HCT116 (cell line): ENCODE data around the gene POMT2. TPM values are rescaled to one million over a fixed set of nuclear protein-coding genes. Genes with fewer than 3 reads are reported as not detected.

Source experiments
- ATAC-seq: fragments of 200-7000 bp; cut with Tn5 transposase; 2 replicates; pipeline ENCODE4 v1.9.1; 2020; ENCODE audit warnings: mild to moderate bottlenecking, moderate library complexity
- BruUV-seq: library from RNA; stranded (reverse); fragments of 400-500 nt; replicated peaks from 2 replicates; lab custom pipeline; 2021; lab: Mats Ljungman, UMichigan
- CTCF ChIA-PET: fragments of 300-600 bp; sonication (Branson Sonifier 250); formaldehyde crosslinking; loops from one replicate; lab custom pipeline; 2021; ENCODE audit warnings: antibody characterized with exemption; lab: Charles Lee
- POLR2A ChIA-PET: fragments of 300-600, 350-600 bp; sonication (Branson Sonifier 250); formaldehyde crosslinking; loops from one replicate; lab custom pipeline; 2021; ENCODE audit warnings: antibody characterized with exemption; lab: Charles Lee
- RAD21 ChIA-PET, 2 experiments: fragments of 300-600 bp; sonication (Branson Sonifier 250); formaldehyde crosslinking; loops; one replicate each; lab custom pipeline; 2023; ENCODE audit warnings: low total read pairs in 2 of 2; ENCODE audit not compliant: uncharacterized antibody in 2 of 2, unreplicated experiment in 2 of 2, low non-redundant PET in 1 of 2; lab: Charles Lee
- DNase-seq: peaks from one replicate; pipeline ENCODE4 v3.0.0-alpha.2; 2010; ENCODE audit warnings: low read depth, low spot score
- H2AFZ ChIP-seq: fragments of 200-600 bp; shearing (Covaris generic), sonication (generic); 2 replicates; pipeline ENCODE4 v1.6.1; 2017; ENCODE audit warnings: low read depth, mixed run types, mixed read lengths, antibody characterized with exemption, low read length; ENCODE audit not compliant: poor library complexity, severe bottlenecking
- H3K27ac ChIP-seq: 2 replicates; pipeline ENCODE4 v1.5.1; 2012; ENCODE audit warnings: low read depth, low read length
- H3K27me3 ChIP-seq: fragments of 200-600 bp; sonication (generic); 2 replicates; pipeline ENCODE4 v1.6.1; 2016; ENCODE audit warnings: mixed run types, low read length, mixed read lengths; ENCODE audit not compliant: insufficient read depth
- H3K36me3 ChIP-seq, 2 experiments: fragments of 200-500 bp in 1 of 2; fragments of 200-600 bp in 1 of 2; sonication (Bioruptor generic) in 1 of 2; sonication (generic) in 1 of 2; 2 replicates each; pipeline versions ENCODE4 v1.5.1 to v1.6.1; 2014 to 2016; ENCODE audit warnings: low read length in 2 of 2, inconsistent platforms in 1 of 2, mixed read lengths in 1 of 2, mixed run types in 1 of 2; ENCODE audit not compliant: insufficient read depth in 2 of 2, control insufficient read depth in 1 of 2
- H3K4me1 ChIP-seq, 2 experiments: fragments of 200-600 bp in 1 of 2; sonication (generic) in 1 of 2; 2 replicates each; pipeline versions ENCODE4 v1.5.1 to v1.6.1; 2012 to 2017; ENCODE audit warnings: low read length in 2 of 2, inconsistent platforms in 1 of 2, mild to moderate bottlenecking in 1 of 2, mixed read lengths in 1 of 2, mixed run types in 1 of 2, moderate library complexity in 1 of 2; ENCODE audit not compliant: insufficient read depth in 2 of 2, control insufficient read depth in 1 of 2
- H3K4me2 ChIP-seq: fragments of 200-600 bp; sonication (generic); 2 replicates; pipeline ENCODE4 v1.6.1; 2017; ENCODE audit warnings: mixed run types, low read length, mixed read lengths
- H3K4me3 ChIP-seq, 2 experiments: fragments of 200-600 bp in 1 of 2; sonication (generic) in 1 of 2; replicated peaks in 1 of 2; 2 replicates each; pipeline ENCODE4 v1.5.1; 2011 to 2016; ENCODE audit warnings: low read length in 2 of 2, control low read depth in 1 of 2, low read depth in 1 of 2, mild to moderate bottlenecking in 1 of 2, mixed read lengths in 1 of 2, mixed run types in 1 of 2
- H3K79me2 ChIP-seq: fragments of 200-600 bp; sonication (generic); 2 replicates; pipeline ENCODE4 v1.6.1; 2017; ENCODE audit warnings: mild to moderate bottlenecking, mixed run types, low read length, moderate library complexity, mixed read lengths; ENCODE audit not compliant: insufficient read depth
- H3K9ac ChIP-seq: fragments of 200-600 bp; sonication (generic); 2 replicates; pipeline ENCODE4 v1.6.1; 2016; ENCODE audit warnings: low read length, mixed read lengths
- H3K9me2 ChIP-seq: fragments of 200-600 bp; sonication (generic), shearing (Covaris generic); 2 replicates; pipeline ENCODE4 v1.6.1; 2017; ENCODE audit warnings: mixed run types, mild to moderate bottlenecking, moderate library complexity; ENCODE audit not compliant: insufficient read depth
- H3K9me3 ChIP-seq, 2 experiments: fragments of 200-500 bp in 1 of 2; fragments of 200-600 bp in 1 of 2; sonication (Bioruptor generic) in 1 of 2; sonication (generic) in 1 of 2; 2 replicates each; pipeline ENCODE4 v1.6.1; 2014 to 2017; ENCODE audit warnings: low read length in 2 of 2, mixed read lengths in 2 of 2, inconsistent platforms in 1 of 2, low read depth in 1 of 2, mild to moderate bottlenecking in 1 of 2, mixed run types in 1 of 2, moderate library complexity in 1 of 2; ENCODE audit not compliant: control insufficient read depth in 1 of 2, insufficient read depth in 1 of 2
- H4K20me1 ChIP-seq: fragments of 200-600 bp; sonication (generic), shearing (Covaris generic); 2 replicates; pipeline ENCODE4 v1.6.1; 2017; ENCODE audit warnings: mixed run types, mild to moderate bottlenecking, moderate library complexity; ENCODE audit not compliant: insufficient read depth
- CBX3 ChIP-seq: IDR thresholded peaks from 2 replicates; pipeline ENCODE4 v1.6.1; 2012; ENCODE audit warnings: low read depth
- CEBPB ChIP-seq: IDR thresholded peaks from 2 replicates; pipeline ENCODE4 v1.6.1; 2012; ENCODE audit warnings: low read depth
- EGR1 ChIP-seq: IDR thresholded peaks from 2 replicates; pipeline ENCODE4 v1.6.1; 2012; ENCODE audit warnings: low read depth
- EZH2 ChIP-seq: fragments of 200-600 bp; sonication (generic); IDR thresholded peaks from 2 replicates; pipeline ENCODE4 v1.6.1; 2017; ENCODE audit warnings: antibody characterized with exemption, mixed run types
- EZH2phosphoT487 ChIP-seq: fragments of 200-600 bp; IDR thresholded peaks from 2 replicates; pipeline ENCODE4 v1.6.1; 2018; ENCODE audit warnings: antibody characterized with exemption, borderline replicate concordance
- FOSL1 ChIP-seq: IDR thresholded peaks from 2 replicates; pipeline ENCODE4 v1.6.1; 2012; ENCODE audit warnings: low read depth
- JUND ChIP-seq: IDR thresholded peaks from 2 replicates; pipeline ENCODE4 v1.6.1; 2012
- POLR2A ChIP-seq: IDR thresholded peaks from 2 replicates; pipeline ENCODE4 v1.7.0; 2011; ENCODE audit warnings: borderline replicate concordance; ENCODE audit not compliant: insufficient read depth, insufficient read length; ENCODE audit errors: extremely low read depth
- POLR2AphosphoS5 ChIP-seq: IDR thresholded peaks from 2 replicates; pipeline ENCODE4 v1.6.1; 2011; ENCODE audit warnings: mild to moderate bottlenecking, low read depth, low read length, moderate library complexity
- SIN3A ChIP-seq: IDR thresholded peaks from 2 replicates; pipeline ENCODE4 v1.6.1; 2012; ENCODE audit warnings: low read depth
- SP1 ChIP-seq: IDR thresholded peaks from 2 replicates; pipeline ENCODE4 v1.6.1; 2012; ENCODE audit warnings: low read depth
- SRF ChIP-seq: IDR thresholded peaks from 2 replicates; pipeline ENCODE4 v1.6.1; 2012; ENCODE audit warnings: low read depth
- TCF7L2 ChIP-seq: IDR thresholded peaks from 2 replicates; pipeline ENCODE4 v1.7.0; 2011; ENCODE audit warnings: borderline replicate concordance, inconsistent platforms; ENCODE audit not compliant: insufficient read depth, insufficient read length; ENCODE audit errors: extremely low read depth
- YY1 ChIP-seq: IDR thresholded peaks from 2 replicates; pipeline ENCODE4 v1.6.1; 2011; ENCODE audit warnings: low read length, low read depth, moderate library complexity, mild to moderate bottlenecking; ENCODE audit not compliant: insufficient replicate concordance; ENCODE audit errors: extremely low read depth
- ZFX ChIP-seq: fragments of 450-650 bp; IDR thresholded peaks from 2 replicates; pipeline ENCODE4 v1.6.1; 2017
- ZNF274 ChIP-seq: fragments of 200-500 bp; sonication (Bioruptor generic); IDR thresholded peaks from 2 replicates; pipeline ENCODE4 v1.6.1; 2014; ENCODE audit warnings: mild to moderate bottlenecking, low read depth, low read length, inconsistent platforms
- intact Hi-C: fragments of 100-400 bp; cut with micrococcal nuclease; formaldehyde crosslinking; loops from 2 replicates; pipeline ENCODE4 v1.10.0; 2022
- total RNA-seq: library from RNA; stranded (reverse); gene quantifications from one replicate; pipeline ENCODE4 v1.2.1, GENCODE V29; 2021; ENCODE audit not compliant: unreplicated experiment
- TF ChIP-seq, protein P1 (sequence below): IDR thresholded peaks from 2 replicates; pipeline ENCODE4 v1.6.1; 2012; ENCODE audit warnings: low read depth
- TF ChIP-seq, protein P2 (sequence below), 3 experiments: fragments of 200-600 bp in 1 of 3; sonication (generic) in 1 of 3; IDR thresholded peaks in 2 of 3; conservative IDR thresholded peaks in 1 of 3; 2 replicates each; pipeline ENCODE4 v1.5.1; 2012 to 2017; ENCODE audit warnings: low read depth in 2 of 3, low read length in 2 of 3, antibody characterized with exemption in 1 of 3, borderline replicate concordance in 1 of 3, control low read depth in 1 of 3, mild to moderate bottlenecking in 1 of 3, mixed read lengths in 1 of 3, mixed run types in 1 of 3, moderate library complexity in 1 of 3; ENCODE audit not compliant: insufficient read depth in 1 of 3
- TF ChIP-seq, protein P3 (sequence below): IDR thresholded peaks from 2 replicates; pipeline ENCODE4 v1.6.1; 2012
- TF ChIP-seq, protein P4 (sequence below): IDR thresholded peaks from 2 replicates; pipeline ENCODE4 v1.6.1; 2011; ENCODE audit warnings: mild to moderate bottlenecking, low read length, moderate library complexity; ENCODE audit not compliant: insufficient replicate concordance; ENCODE audit errors: extremely low read depth

Gene POMT2
- total RNA-seq, 1 experiment from 2014 or later: 30.2 TPM

DNA sequence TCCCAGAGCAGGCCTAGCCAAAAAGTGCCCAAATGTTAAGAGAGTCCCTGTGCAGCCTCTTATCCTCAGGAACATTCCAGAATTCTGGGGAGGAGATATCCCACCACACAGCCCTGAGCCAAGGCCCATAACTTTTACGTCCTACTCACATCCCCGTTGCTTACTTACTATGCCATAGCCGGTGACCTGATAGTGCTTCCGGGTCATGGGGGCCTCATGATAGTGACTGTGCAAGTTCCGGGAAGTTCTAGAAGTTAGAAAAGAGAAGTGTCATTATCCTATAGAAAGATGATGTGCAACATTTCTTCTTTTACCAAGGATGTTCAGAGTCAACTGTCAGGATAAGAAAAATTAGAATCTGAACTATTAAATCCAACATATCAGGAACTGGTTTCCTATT lies 34.1 kb downstream of the POMT2 start:
- H2AFZ ChIP-seq: no peak overlapping the region
- no TSS peak for BruUV-seq
- no peaks in the 10 kb centered on the region for H4K20me1 ChIP-seq
- no peak overlapping the region for H3K27ac ChIP-seq
- ChIA-PET RAD21 (no interaction called here), POLR2A (no interaction called here), CTCF (interaction anchor here (1.9 kb wide), 1 partner anchor 30 kb away, joined by 6 read pairs; no protein-coding TSS in a partner anchor)
- H3K4me2 ChIP-seq: no peak overlapping the region
- H3K9me3 ChIP-seq: no peaks in the 10 kb centered on the region
- no peak overlapping the region for H3K4me3 ChIP-seq
- H3K79me2 ChIP-seq: no peaks in the 10 kb centered on the region
- peaks cover 11 to 15% of the 10 kb centered on the region in 2 experiments; a peak in 3 of 4 replicates for H3K36me3 ChIP-seq
- DNase-seq (no peak), ATAC-seq (no peak)
- intact Hi-C loops: no loop called here
- no peaks in the 10 kb centered on the region for H3K4me1 ChIP-seq
- no peaks in the 10 kb centered on the region for H3K9me2 ChIP-seq
- no peak overlapping the region for H3K9ac ChIP-seq
- H3K27me3 ChIP-seq: no peaks in the 10 kb centered on the region
- TF ChIP-seq POLR2A: no peak
- no peak for TF ChIP-seq SIN3A
- TF ChIP-seq SRF: no peak
- TF ChIP-seq CBX3: no peak
- no peak for TF ChIP-seq EZH2phosphoT487
- TF ChIP-seq ZNF274: no peak
- no peak for TF ChIP-seq TCF7L2
- TF ChIP-seq, protein P1, sequence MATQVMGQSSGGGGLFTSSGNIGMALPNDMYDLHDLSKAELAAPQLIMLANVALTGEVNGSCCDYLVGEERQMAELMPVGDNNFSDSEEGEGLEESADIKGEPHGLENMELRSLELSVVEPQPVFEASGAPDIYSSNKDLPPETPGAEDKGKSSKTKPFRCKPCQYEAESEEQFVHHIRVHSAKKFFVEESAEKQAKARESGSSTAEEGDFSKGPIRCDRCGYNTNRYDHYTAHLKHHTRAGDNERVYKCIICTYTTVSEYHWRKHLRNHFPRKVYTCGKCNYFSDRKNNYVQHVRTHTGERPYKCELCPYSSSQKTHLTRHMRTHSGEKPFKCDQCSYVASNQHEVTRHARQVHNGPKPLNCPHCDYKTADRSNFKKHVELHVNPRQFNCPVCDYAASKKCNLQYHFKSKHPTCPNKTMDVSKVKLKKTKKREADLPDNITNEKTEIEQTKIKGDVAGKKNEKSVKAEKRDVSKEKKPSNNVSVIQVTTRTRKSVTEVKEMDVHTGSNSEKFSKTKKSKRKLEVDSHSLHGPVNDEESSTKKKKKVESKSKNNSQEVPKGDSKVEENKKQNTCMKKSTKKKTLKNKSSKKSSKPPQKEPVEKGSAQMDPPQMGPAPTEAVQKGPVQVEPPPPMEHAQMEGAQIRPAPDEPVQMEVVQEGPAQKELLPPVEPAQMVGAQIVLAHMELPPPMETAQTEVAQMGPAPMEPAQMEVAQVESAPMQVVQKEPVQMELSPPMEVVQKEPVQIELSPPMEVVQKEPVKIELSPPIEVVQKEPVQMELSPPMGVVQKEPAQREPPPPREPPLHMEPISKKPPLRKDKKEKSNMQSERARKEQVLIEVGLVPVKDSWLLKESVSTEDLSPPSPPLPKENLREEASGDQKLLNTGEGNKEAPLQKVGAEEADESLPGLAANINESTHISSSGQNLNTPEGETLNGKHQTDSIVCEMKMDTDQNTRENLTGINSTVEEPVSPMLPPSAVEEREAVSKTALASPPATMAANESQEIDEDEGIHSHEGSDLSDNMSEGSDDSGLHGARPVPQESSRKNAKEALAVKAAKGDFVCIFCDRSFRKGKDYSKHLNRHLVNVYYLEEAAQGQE: no peak
- TF ChIP-seq YY1: no peak
- TF ChIP-seq, protein P2, sequence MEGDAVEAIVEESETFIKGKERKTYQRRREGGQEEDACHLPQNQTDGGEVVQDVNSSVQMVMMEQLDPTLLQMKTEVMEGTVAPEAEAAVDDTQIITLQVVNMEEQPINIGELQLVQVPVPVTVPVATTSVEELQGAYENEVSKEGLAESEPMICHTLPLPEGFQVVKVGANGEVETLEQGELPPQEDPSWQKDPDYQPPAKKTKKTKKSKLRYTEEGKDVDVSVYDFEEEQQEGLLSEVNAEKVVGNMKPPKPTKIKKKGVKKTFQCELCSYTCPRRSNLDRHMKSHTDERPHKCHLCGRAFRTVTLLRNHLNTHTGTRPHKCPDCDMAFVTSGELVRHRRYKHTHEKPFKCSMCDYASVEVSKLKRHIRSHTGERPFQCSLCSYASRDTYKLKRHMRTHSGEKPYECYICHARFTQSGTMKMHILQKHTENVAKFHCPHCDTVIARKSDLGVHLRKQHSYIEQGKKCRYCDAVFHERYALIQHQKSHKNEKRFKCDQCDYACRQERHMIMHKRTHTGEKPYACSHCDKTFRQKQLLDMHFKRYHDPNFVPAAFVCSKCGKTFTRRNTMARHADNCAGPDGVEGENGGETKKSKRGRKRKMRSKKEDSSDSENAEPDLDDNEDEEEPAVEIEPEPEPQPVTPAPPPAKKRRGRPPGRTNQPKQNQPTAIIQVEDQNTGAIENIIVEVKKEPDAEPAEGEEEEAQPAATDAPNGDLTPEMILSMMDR (IDR thresholded peaks at IDR 0.05 in 2 of 3, conservative IDR thresholded peaks at IDR 0.05 in 1 of 3; ENCODE audit: borderline replicate concordance in 1 of 3, insufficient read depth in 1 of 3, low read depth in 2 of 3, low read length in 2 of 3): no peak
- TF ChIP-seq, protein P3, sequence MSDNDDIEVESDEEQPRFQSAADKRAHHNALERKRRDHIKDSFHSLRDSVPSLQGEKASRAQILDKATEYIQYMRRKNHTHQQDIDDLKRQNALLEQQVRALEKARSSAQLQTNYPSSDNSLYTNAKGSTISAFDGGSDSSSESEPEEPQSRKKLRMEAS: no peak
- no peak for TF ChIP-seq ZFX
- TF ChIP-seq POLR2AphosphoS5: no peak
- no peak for TF ChIP-seq SP1
- no peak for TF ChIP-seq JUND
- TF ChIP-seq CEBPB: no peak
- no peak for TF ChIP-seq EZH2
- TF ChIP-seq FOSL1: no peak
- no peak for TF ChIP-seq EGR1
- TF ChIP-seq, protein P4, sequence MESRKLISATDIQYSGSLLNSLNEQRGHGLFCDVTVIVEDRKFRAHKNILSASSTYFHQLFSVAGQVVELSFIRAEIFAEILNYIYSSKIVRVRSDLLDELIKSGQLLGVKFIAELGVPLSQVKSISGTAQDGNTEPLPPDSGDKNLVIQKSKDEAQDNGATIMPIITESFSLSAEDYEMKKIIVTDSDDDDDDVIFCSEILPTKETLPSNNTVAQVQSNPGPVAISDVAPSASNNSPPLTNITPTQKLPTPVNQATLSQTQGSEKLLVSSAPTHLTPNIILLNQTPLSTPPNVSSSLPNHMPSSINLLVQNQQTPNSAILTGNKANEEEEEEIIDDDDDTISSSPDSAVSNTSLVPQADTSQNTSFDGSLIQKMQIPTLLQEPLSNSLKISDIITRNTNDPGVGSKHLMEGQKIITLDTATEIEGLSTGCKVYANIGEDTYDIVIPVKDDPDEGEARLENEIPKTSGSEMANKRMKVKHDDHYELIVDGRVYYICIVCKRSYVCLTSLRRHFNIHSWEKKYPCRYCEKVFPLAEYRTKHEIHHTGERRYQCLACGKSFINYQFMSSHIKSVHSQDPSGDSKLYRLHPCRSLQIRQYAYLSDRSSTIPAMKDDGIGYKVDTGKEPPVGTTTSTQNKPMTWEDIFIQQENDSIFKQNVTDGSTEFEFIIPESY: no peak
